Gastroesophageal sphincter (tissue), 4 donors: ENCODE measurements around the gene SH3RF2. TPM values are rescaled to one million over a fixed set of nuclear protein-coding genes. Genes with fewer than 3 reads are reported as not detected.

Experiments
- ATAC-seq: fragments of 150-250 bp; one replicate; pipeline ENCODE4 v1.9.1; 2016; ENCODE audit warnings: mild to moderate bottlenecking, moderate library complexity
- H3K27ac ChIP-seq, 4 donors: fragments of 200-600 bp; sonication (generic) in 3 of 4; 1 replicate in 3 of 4; 2 replicates in 1 of 4; pipeline ENCODE4 v1.5.1; 2016 to 2019
- H3K27me3 ChIP-seq: fragments of 200-600 bp; sonication (generic); one replicate; pipeline ENCODE4 v1.5.1; 2019
- H3K36me3 ChIP-seq, 2 donors: fragments of 200-600 bp; sonication (generic); one replicate each; pipeline ENCODE4 v1.5.1; 2019; ENCODE audit warnings: control low read depth in 1 of 2
- H3K4me1 ChIP-seq, 3 donors: fragments of 200-600 bp; sonication (generic); 1 replicate in 2 of 3; 2 replicates in 1 of 3; pipeline ENCODE4 v1.5.1; 2016 to 2019; ENCODE audit warnings: control low read depth in 2 of 3
- H3K4me3 ChIP-seq, 2 donors: fragments of 200-600 bp; sonication (generic); one replicate each; pipeline ENCODE4 v1.5.1; 2019; ENCODE audit warnings: mild to moderate bottlenecking in 1 of 2, moderate library complexity in 1 of 2
- H3K9me3 ChIP-seq, 3 donors: fragments of 200-600 bp; sonication (generic); one replicate each; pipeline ENCODE4 v1.5.1; 2017 to 2019; ENCODE audit warnings: control low read depth in 2 of 3
- CTCF ChIP-seq, 4 experiments: fragments of 200-600 bp in 2 of 4; fragments of 450-650 bp in 2 of 4; sonication (generic) in 1 of 4; IDR thresholded peaks; one replicate each; pipeline ENCODE4 v1.5.1; 2017 to 2019; ENCODE audit warnings: antibody characterized with exemption in 4 of 4, mild to moderate bottlenecking in 2 of 4, moderate library complexity in 2 of 4
- EP300 ChIP-seq: sonication (generic); formaldehyde crosslinking; IDR thresholded peaks from one replicate; pipeline ENCODE4 v1.6.1; 2017; ENCODE audit warnings: antibody characterized with exemption, mild to moderate bottlenecking
- POLR2A ChIP-seq, 2 donors: fragments of 450-650 bp; IDR thresholded peaks; one replicate each; pipeline ENCODE4 v1.6.1; 2017; ENCODE audit warnings: antibody characterized with exemption in 2 of 2, mild to moderate bottlenecking in 2 of 2, moderate library complexity in 1 of 2
- POLR2AphosphoS5 ChIP-seq: sonication (generic); formaldehyde crosslinking; IDR thresholded peaks from one replicate; pipeline ENCODE4 v1.6.1; 2017; ENCODE audit warnings: antibody characterized with exemption
- WGBS, 2 donors: methylation state at CpG; one replicate each; pipeline ENCODE4 v1.1.5; 2018; ENCODE audit warnings: low coverage in 1 of 2; 5-methylcytosine and 5-hydroxymethylcytosine counted together
- total RNA-seq, 4 donors: library from RNA; depleted of rRNA; stranded (reverse); fragments of >200 nt; gene quantifications; one replicate each; pipeline ENCODE4 v1.1.0, GENCODE V29; 2016

SH3RF2 gene
- total RNA-seq, 4 donors from 2014 or later: 0.27 to 5.2 (median 1.0) TPM

DNA sequence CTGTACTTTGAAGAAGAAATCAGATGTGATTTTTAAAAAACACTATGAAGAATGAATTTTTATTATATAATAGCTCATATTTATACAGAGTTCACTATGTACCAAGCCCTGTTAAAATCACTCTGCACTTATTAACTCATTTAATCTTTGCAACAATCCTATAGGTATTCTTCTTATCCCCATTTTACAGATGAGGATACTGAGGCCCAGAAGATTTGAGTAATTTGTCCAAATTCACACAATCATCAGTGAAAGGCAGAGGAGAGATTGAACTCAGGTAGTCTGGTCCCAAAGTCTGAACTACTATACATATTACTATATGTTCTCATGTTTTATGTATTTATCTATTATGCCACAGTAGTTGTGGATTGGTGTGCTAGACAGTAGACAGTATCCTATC lies 152.9 kb downstream of the SH3RF2 start:
- Histone ChIP-seq H3K27ac (no peak overlapping the region), H3K27me3 (no peaks in the 10 kb centered on the region), H3K4me1 (no peaks in the 10 kb centered on the region), H3K4me3 (no peak overlapping the region), H3K9me3 (no peaks in the 10 kb centered on the region), H3K36me3 (no peaks in the 10 kb centered on the region)
- no peak for ATAC-seq
- TF ChIP-seq POLR2AphosphoS5 (no peak), EP300 (no peak), CTCF (IDR thresholded peaks at IDR 0.05) (no peak), POLR2A (IDR thresholded peaks at IDR 0.05) (no peak)

DNA sequence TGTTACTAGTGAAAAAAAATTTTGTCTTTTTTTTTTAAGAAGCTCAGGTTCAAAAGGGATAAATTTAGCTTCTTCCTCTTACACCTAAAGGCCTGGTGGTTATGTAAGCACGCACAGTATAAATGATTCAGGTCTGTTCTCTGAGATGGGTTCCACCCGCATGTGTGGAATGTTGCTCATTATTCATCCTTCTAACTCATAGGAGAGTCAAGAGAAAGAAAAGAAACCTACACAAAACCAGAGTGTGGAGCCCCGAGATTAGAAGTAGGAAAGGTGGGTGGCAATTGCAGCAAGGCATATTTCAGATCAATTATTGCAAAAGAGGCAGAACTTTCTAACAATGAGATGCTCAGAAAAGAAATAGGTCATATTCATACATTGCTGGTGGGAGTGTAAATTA lies 155.5 kb downstream of the SH3RF2 start:
- Histone ChIP-seq H3K36me3 (no peaks in the 10 kb centered on the region), H3K4me3 (no peak overlapping the region), H3K27ac (no peak overlapping the region), H3K27me3 (no peaks in the 10 kb centered on the region), H3K4me1 (no peaks in the 10 kb centered on the region), H3K9me3 (no peaks in the 10 kb centered on the region)
- ATAC-seq: no peak
- TF ChIP-seq POLR2A (IDR thresholded peaks at IDR 0.05) (no peak), POLR2AphosphoS5 (no peak), CTCF (IDR thresholded peaks at IDR 0.05) (no peak), EP300 (no peak)
- WGBS, 2 donors: 59 to 79% methylated on average over 3 of the region's 3 CpGs

DNA sequence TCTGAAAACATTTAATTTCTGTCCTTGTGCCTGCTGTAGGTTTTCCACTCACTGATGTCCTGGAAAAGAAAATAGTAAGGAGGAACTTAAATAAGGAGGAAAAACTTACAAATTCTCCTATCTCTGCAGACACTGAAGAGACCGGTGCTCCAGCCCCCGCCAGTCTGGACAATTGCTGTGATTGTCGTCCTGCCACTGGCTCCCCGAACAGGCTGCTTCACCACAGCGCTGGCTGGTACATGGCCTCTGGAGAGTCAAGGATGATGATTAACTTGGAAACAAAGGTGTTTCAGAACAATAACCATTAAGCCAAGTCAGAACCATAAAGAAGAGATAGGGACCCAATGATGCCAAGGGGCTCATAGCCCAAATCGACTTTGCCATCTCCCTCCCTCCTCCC lies 161.7 kb downstream of the SH3RF2 start:
- Histone ChIP-seq H3K4me1 (no peaks in the 10 kb centered on the region), H3K27ac (no peak overlapping the region), H3K4me3 (no peak overlapping the region), H3K9me3 (no peaks in the 10 kb centered on the region), H3K27me3 (no peaks in the 10 kb centered on the region), H3K36me3 (no peaks in the 10 kb centered on the region)
- 80 to 81% methylated on average over 6 of the region's 6 CpGs for WGBS, 2 donors
- TF ChIP-seq POLR2A (IDR thresholded peaks at IDR 0.05) (no peak), CTCF (IDR thresholded peaks at IDR 0.05) (no peak)
- ATAC-seq: no peak

DNA sequence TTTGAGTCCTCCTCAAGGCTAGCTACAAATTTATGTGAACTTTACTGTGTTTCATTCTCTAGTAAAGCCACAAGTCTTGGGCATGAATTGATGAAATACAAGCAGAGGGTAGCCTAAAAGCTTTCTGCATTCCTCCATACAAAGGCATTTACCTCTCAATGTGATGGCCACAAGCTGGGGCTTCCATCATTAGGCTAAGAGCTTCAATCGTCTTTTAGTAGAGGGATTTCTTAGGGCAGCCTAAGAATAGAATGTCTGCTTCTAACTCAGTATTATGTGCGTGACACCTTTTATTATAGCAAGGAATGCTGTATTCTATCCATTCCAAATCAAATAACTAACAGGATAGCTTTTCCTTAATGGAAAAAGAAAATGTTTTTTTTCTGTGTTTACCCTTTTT lies 165.3 kb downstream of the SH3RF2 start:
- H3K36me3 ChIP-seq: peaks cover 0 to 13% of the 10 kb centered on the region in 2 donors
- ATAC-seq: no peak
- TF ChIP-seq POLR2AphosphoS5 (no peak), POLR2A (IDR thresholded peaks at IDR 0.05) (no peak), CTCF (IDR thresholded peaks at IDR 0.05) (no peak), EP300 (no peak)
- no peak overlapping the region for H3K27ac ChIP-seq
- no peaks in the 10 kb centered on the region for H3K9me3 ChIP-seq
- no peaks in the 10 kb centered on the region for H3K27me3 ChIP-seq
- 64 to 71% methylated on average over 2 of the region's 2 CpGs for WGBS, 2 donors
- H3K4me3 ChIP-seq: no peak overlapping the region
- no peaks in the 10 kb centered on the region for H3K4me1 ChIP-seq

- Histone ChIP-seq H3K9me3 (no peaks in the 10 kb centered on the region), H3K4me1 (no peaks in the 10 kb centered on the region), H3K27me3 (no peaks in the 10 kb centered on the region), H3K27ac (no peak overlapping the region), H3K4me3 (no peak overlapping the region), H3K36me3 (peaks cover 0 to 13% of the 10 kb centered on the region in 2 donors)
- 57 to 91% methylated on average over 1 of the region's 1 CpG for WGBS, 2 donors
- no peak for ATAC-seq
- no peak for TF ChIP-seq POLR2AphosphoS5
- no peak for TF ChIP-seq POLR2A (IDR thresholded peaks at IDR 0.05)
Measured at GRCh38 chr5:146103594-146103993, 167.2 kb downstream of the SH3RF2 start.

- TF ChIP-seq EP300: no peak
- TF ChIP-seq POLR2AphosphoS5: no peak
- no peak for TF ChIP-seq CTCF (IDR thresholded peaks at IDR 0.05)
- no peak for TF ChIP-seq POLR2A (IDR thresholded peaks at IDR 0.05)
- Histone ChIP-seq H3K9me3 (no peaks in the 10 kb centered on the region), H3K36me3 (peaks cover 0 to 13% of the 10 kb centered on the region in 2 donors), H3K27ac (no peak within 1 kb of the TSS), H3K27me3 (no peaks in the 10 kb centered on the region), H3K4me3 (no peak within 1 kb of the TSS), H3K4me1 (no peaks in the 10 kb centered on the region)
- ATAC-seq: no peak
- 87 to 95% methylated on average over 2 of the region's 2 CpGs for WGBS, 2 donors
Measured at GRCh38 chr5:146105477-146105876, 169.1 kb downstream of the SH3RF2 start, which contains the start of gene PLAC8L1. PLAC8L1 (minus strand) TSS chr5:146105577; CDS start chr5:146104311, 1,266 bp downstream.
